NCI-H1417 treated with DMSO at 0.1 percent for 48 hours (cell line): Measurements from ENCODE around the gene FAM169A.
"Not testable (repeated sequence)": the region's sequence is repeated elsewhere in the genome, so short reads cannot be mapped to it uniquely, and the experiment has no call there.

Experiments used
- DNase-seq: peaks from one replicate; lab custom pipeline; 2025; lab: John Stamatoyannopoulos, UW

Gene FAM169A

DNA sequence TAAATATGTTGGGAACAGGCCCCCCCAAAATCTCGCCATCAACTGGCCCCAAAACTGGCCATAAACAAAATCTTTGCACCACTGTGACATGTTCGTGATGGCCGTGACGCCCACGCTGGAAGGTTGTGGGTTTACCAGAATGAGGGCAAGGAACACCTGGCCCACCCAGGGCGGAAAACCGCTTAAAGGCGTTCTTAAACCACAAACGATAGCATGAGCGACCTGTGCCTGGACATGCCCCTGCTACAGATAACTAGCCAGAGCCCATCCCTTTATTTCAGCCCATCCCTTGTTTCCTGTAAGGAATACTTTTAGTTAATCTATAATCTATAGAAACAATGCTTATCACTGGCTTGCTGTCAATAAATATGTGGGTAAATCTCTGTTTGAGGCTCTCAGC is 3.2 kb upstream of the FAM169A start:
- DNase-seq, result not testable (repeated sequence)

DNA sequence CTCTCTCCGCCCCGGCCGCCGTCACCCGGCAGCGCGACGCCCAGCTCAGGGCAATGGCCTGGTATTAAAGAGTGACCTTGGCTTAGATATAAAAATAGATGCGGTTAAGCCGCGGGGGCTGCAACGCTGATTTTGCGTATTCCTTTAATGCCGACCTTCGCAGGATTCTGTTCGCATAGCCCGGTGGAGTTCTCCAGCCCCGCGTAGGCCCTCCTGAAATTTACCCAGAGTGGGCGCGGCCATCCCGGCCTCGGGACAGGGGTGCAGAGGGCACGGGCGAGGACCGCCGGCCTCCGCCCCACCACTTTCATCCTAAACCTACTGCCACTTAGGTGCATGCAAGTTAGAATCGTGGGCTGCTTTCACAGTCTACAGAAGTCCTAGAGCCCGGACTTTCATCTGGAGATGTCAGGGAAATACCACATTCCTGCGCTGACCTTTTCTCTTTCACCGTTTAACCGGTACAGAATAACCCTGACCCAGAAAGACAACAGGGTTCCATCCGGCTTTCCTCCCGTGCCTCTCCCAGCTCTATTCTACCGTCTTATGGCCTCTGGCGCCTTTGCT is 492 bp upstream of the FAM169A start:
- no peak for DNase-seq

- no peak for DNase-seq
Observed at GRCh38 chr5:74865256-74865803, 857 bp downstream of the FAM169A start.

DNA sequence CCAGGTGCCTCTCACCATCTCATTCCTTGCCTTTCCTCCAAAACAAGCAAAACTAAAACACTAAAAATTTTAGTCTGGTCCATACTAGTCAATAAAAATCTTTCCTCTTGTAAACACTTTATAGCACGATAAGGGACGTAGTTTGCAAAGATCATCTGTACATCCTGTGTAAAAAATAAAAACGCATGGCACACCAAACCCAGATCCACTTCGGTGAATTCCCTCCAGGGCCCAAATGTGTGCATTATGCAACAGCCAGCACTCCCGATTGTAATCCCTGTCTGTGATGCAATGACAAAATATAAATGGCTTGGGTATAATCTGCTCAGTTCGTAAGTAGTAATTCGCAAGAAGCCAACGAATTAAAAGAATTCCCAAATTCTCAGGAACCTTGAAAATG is 1.4 kb downstream of the FAM169A start:
- DNase-seq, result no peak

- no peak for DNase-seq
Observed at GRCh38 chr5:74863726-74864125, 2.5 kb downstream of the FAM169A start.

GRCh38 chr5:74862221-74862620 is 4.0 kb downstream of the FAM169A start:
- no peak for DNase-seq

- not testable (repeated sequence) for DNase-seq
Observed at GRCh38 chr5:74856975-74857374, 9.2 kb downstream of the FAM169A start.

GRCh38 chr5:74853256-74853655 is 12.9 kb downstream of the FAM169A start:
- DNase-seq, result no peak

DNA sequence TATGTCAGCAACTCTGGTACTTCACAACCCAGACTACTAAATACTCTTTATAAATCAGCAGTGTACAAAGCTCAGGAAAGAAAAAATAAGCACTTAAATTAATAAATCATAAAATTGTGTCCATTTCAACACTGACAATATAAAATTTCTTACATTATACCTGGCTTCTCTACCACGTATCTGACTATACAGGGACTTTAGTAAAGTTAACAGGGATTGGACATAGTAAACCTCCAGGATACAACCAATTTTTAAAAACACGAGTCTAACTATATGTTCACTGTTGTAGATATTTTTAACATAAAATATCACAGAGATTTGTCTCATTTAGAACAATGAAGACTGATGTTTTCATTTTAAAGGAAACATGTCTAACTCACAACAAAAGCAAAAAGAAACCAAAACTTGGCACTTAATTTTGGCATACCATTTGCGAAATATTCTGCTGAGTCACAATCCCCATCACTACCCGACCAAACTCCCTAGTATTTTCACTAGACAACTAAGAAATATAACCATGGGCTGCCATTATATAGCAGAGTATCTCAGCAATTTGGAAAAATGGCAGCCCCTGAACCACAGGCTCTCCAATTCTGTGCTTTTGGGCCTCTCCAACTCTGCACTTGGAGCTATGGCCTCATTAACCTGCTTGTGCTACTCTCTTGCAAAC is 14.4 kb downstream of the FAM169A start:
- DNase-seq, result no peak

DNA sequence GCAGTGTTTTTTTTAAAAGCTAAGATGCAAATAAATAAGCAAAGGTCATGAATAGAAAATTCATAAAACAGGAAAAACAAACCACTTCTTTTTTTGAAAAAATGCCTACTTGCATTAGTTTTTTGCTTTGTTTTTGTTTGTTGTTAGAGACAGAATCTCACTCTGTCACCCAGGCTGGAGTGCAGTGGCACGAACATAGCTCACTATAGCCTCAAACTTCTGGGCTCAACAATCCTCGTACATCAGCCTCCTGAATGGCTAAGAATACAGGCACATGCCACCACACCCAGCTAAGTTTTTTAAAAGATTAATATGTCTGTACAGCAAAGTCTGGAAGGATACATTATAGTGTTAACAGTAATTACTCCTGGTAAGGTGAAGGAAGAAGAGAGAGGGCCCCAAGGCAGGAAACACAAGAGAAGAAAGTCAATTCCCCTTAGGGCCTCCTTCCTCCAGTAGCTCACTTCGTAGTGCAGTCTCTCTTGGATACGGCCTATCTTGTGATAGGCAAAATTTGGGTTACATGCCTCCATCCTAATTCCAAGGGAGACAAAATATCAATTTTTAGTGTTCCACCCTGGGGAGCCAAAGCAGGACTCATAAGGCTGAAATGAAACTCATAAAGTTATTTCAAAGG is 15.3 kb downstream of the FAM169A start:
- DNase-seq, result no peak

GRCh38 chr5:74850030-74850429 is 16.2 kb downstream of the FAM169A start:
- DNase-seq, result no peak

GRCh38 chr5:74848553-74849025 is 17.6 kb downstream of the FAM169A start:
- no peak for DNase-seq

DNA sequence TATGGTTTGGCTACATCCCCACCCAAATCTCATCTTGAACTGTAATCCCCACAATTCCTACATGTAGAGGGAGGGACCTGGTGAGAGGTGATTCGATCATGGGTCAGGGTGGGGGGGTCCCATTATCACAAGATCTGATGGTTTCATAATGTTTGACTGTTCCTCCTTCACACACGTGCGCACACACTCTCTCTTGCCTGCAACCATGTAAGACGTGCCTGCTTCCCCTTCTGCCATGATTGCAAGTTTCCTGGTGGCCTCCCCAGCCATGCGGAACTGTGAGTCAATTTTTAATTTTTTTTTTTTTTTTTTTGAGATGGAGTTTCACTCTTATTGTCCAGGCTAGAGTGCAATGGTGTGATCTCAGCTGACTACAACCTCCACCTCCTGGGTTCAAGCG is 27.0 kb downstream of the FAM169A start:
- no peak for DNase-seq

- no peak for DNase-seq
Observed at GRCh38 chr5:74838262-74838661, 27.9 kb downstream of the FAM169A start.

- DNase-seq, result no peak
Observed at GRCh38 chr5:74837115-74837514, 29.1 kb downstream of the FAM169A start.

DNA sequence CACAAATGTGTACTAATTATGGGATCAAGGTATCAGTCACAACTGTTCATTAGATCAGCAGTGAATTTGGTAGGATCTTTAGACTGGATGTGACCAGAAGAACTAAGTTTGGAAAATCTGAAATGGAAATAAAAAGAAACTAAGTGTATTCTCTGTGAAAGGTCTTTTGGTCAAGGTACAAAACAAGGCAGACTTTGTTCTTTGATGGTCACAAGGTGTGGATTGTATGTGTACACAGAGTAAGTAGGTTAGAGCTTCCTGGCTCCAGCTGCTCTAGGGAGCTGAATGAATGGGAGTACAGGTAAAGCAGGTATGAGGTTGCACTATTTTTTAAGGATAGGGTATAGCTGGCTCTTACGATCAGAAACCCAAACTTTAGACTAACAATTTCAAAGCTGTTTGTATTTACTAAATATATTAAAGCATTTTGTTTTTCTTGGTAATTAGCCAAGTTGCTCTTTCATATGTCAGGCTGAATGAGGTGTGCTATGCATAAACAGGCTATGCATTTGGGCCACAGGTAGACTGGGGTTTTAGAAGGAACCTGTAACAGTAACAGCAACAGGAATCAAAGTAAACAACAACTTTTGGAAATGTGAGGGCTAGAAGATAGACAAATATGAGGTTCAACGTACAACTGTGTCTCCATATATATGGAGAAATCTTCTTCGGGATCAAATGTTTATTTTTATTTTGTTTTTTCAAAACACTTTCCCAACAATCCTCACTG is 32.5 kb downstream of the FAM169A start:
- DNase-seq, result no peak

GRCh38 chr5:74829413-74829812 is 36.8 kb downstream of the FAM169A start:
- no peak for DNase-seq

GRCh38 chr5:74822288-74822687 is 43.9 kb downstream of the FAM169A start:
- no peak for DNase-seq

- DNase-seq, result no peak
Observed at GRCh38 chr5:74816875-74817274, 49.3 kb downstream of the FAM169A start.

- no peak for DNase-seq
Observed at GRCh38 chr5:74810915-74811314, 55.3 kb downstream of the FAM169A start.

DNA sequence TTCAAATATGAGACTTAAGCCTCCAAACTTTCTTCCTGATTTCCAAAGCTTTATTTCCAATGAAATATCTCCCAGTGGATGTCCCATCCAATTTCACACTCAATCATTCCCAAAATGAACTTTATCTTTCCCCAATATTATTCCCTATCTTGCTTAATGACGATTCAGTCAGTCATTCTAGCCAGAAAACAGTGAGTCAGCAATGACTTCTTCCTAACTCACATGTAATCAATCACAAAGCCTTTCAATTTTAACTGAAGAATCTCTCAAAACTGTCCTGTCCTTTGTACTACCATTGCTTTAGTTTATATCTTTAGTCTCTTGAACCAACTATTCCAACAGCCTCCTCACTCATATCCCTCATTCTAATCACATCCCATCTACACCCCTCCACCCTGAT is 64.2 kb downstream of the FAM169A start:
- no peak for DNase-seq

- no peak for DNase-seq
Observed at GRCh38 chr5:74801197-74801596, 65.0 kb downstream of the FAM169A start.
